ENCODE data around the gene ABTB1. TPM values are rescaled to one million over a fixed set of nuclear protein-coding genes. Genes with fewer than 3 reads are reported as not detected.
A peak's percentile ranks its signal among the peaks of the same experiment; 100 is the strongest.

The ABTB1 gene
- total and polyA plus RNA-seq, 2 experiments from 2014 or later, result 3.7 to 5.7 TPM

GRCh38 chr3:127723011-127723567 is 50.3 kb downstream of the ABTB1 start:
- Mint-ChIP-seq H3K4me3 (no peak overlapping the region), H3K27me3 (ENCODE audit: insufficient read depth, low read depth, poor library complexity) (peaks cover 2% of the 10 kb centered on the region), H3K9me3 (peaks cover 3% of the 10 kb centered on the region; the same call in 2 of the 3 replicates), H3K4me1 (peaks cover 19% of the 10 kb centered on the region), H3K36me3 (ENCODE audit: low read depth) (no peaks in the 10 kb centered on the region), H3K27ac (no peak overlapping the region)
- 0 out of 2 replicates have a peak, but pooled peaks cover 7% of the 10 kb centered on the region for H3K9me2 ChIP-seq (ENCODE audit: insufficient read depth)
- H3K4me2 ChIP-seq, result no peak overlapping the region
- peak; percentile 74 for ATAC-seq
- no peak overlapping the region for H3K27ac ChIP-seq (ENCODE audit: low read depth)
- no peaks in the 10 kb centered on the region for H3K27me3 ChIP-seq (ENCODE audit: insufficient read depth)
- no peaks in the 10 kb centered on the region for H3K36me3 ChIP-seq (ENCODE audit: insufficient read depth)
- no peak for DNase-seq (ENCODE audit: low spot score)
- no peak overlapping the region for H3K4me3 ChIP-seq
- H3F3A ChIP-seq (replicated peaks; ENCODE audit: low read depth), result no peaks in the 10 kb centered on the region
- TF ChIP-seq CREB1 (CRISPR knock-in tag; IDR thresholded peaks at IDR 0.05; ENCODE audit: low read depth) (no peak), ZNF331 (CRISPR knock-in tag; IDR thresholded peaks at IDR 0.05; ENCODE audit: low read depth) (no peak), CTCF (conservative IDR thresholded peaks at IDR 0.05; ENCODE audit: low read depth in 2 of 2) (no peak), ETS1 (IDR thresholded peaks at IDR 0.05) (no peak), STAT1 (IDR thresholded peaks at IDR 0.05; ENCODE audit: unreplicated experiment) (no peak), EZH2phosphoT487 (IDR thresholded peaks at IDR 0.05; ENCODE audit: unreplicated experiment) (no peak)
- peaks cover 3% of the 10 kb centered on the region; the same call in 1 of the 2 replicates for H3K4me1 ChIP-seq (ENCODE audit: insufficient read depth)
- no peak overlapping the region for H2AFZ ChIP-seq
- H4K20me1 ChIP-seq (replicated peaks; ENCODE audit: insufficient read depth), result no peaks in the 10 kb centered on the region
- no peaks in the 10 kb centered on the region for H3K79me2 ChIP-seq (replicated peaks; ENCODE audit: insufficient read depth)

GRCh38 chr3:127726894-127727293 is 54.1 kb downstream of the ABTB1 start:
- Histone ChIP-seq H3K4me1 (ENCODE audit: insufficient read depth) (peaks cover 6% of the 10 kb centered on the region; the same call in 1 of the 2 replicates), H4K20me1 (replicated peaks; ENCODE audit: insufficient read depth) (no peaks in the 10 kb centered on the region), H3F3A (replicated peaks; ENCODE audit: low read depth) (no peaks in the 10 kb centered on the region), H2AFZ (no peak overlapping the region), H3K9me2 (ENCODE audit: insufficient read depth) (0 out of 2 replicates have a peak, but pooled peaks cover 3% of the 10 kb centered on the region), H3K4me3 (no peak overlapping the region), H3K36me3 (ENCODE audit: insufficient read depth) (no peaks in the 10 kb centered on the region), H3K4me2 (no peak overlapping the region), H3K27ac (ENCODE audit: low read depth) (no peak overlapping the region), H3K79me2 (replicated peaks; ENCODE audit: insufficient read depth) (no peaks in the 10 kb centered on the region), H3K27me3 (ENCODE audit: insufficient read depth) (no peaks in the 10 kb centered on the region)
- no peaks in the 10 kb centered on the region for H3K36me3 Mint-ChIP-seq (ENCODE audit: low read depth)
- DNase-seq (ENCODE audit: low spot score) (no peak), ATAC-seq (no peak)
- H3K27ac Mint-ChIP-seq, result no peak overlapping the region
- no peak for TF ChIP-seq JUNB (IDR thresholded peaks at IDR 0.05; ENCODE audit: unreplicated experiment)
- no peak for TF ChIP-seq CTCF (conservative IDR thresholded peaks at IDR 0.05; ENCODE audit: low read depth in 2 of 2)
- no peak for TF ChIP-seq REST (IDR thresholded peaks at IDR 0.05; ENCODE audit: unreplicated experiment)
- no peak for TF ChIP-seq NANOG (IDR thresholded peaks at IDR 0.05; ENCODE audit: borderline replicate concordance)
- peaks cover 2% of the 10 kb centered on the region for H3K27me3 Mint-ChIP-seq (ENCODE audit: insufficient read depth, low read depth, poor library complexity)
- peaks cover 3% of the 10 kb centered on the region; the same call in 2 of the 3 replicates for H3K9me3 Mint-ChIP-seq
- peaks cover 25% of the 10 kb centered on the region for H3K4me1 Mint-ChIP-seq
- H3K4me3 Mint-ChIP-seq, result no peak overlapping the region
